GM20431 (cell line): ENCODE results near the gene FCAMR.

Experiments
- in situ Hi-C: fragments of 300-500 bp; cut with MseI, MboI; formaldehyde crosslinking; loops from one replicate; pipeline ENCODE4 v1.15.0; 2020; ENCODE audit warnings: low sequenced_read_pairs; ENCODE audit not compliant: unreplicated experiment

Gene FCAMR

GRCh38 chr1:206916000-206916709, 54.1 kb downstream of the FCAMR start:
- in situ Hi-C loops = loop anchor here (25.0 kb wide), 1 partner anchor 179 kb away; no protein-coding TSS in a partner anchor

GRCh38 chr1:206915030-206915735, 55.1 kb downstream of the FCAMR start:
- in situ Hi-C loops = loop anchor here (25.0 kb wide), 1 partner anchor 178 kb away; no protein-coding TSS in a partner anchor

DNA sequence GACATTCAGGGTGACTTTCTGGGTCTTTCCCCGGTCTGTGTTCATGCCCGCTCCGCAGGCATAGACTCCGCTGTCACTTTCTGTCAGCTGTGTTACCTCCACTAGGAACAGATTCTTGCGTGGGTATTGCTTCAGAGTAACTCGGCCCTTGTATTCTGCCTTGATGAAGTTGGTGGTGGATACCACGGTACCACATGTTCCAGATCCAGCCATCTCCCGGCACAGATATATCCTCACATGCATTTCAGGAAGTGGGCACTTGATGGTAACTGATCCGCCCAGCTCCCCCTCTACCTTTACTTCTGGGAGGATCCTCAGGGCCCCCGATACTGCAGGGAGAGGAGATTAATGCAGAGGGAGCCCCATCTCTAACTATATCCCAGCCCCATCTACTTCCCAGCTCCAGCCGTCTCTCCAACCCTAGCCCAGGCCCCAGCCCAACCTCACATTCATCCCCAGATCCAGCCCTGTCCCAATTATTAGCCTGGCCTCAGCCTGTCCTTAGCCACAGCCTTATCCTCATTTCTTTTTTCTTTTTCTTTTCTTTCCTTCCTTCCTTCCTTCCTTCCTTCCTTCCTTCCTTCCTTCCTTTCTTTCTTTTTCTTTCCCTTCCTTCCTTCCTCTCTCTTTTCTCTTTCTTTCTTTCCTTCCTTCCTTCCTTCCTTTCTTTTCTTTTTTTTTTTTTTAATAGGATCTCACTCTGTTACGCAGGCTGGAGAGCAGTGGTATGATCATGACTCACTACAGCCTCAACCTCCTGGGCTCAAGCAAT, 56.3 kb downstream of the FCAMR start:
- in situ Hi-C loops = loop anchor here (25.0 kb wide), 1 partner anchor 177 kb away; no protein-coding TSS in a partner anchor

GRCh38 chr1:206912445-206913095, 57.7 kb downstream of the FCAMR start:
- in situ Hi-C loops = loop anchor here (25.0 kb wide), 1 partner anchor 175 kb away; no protein-coding TSS in a partner anchor

DNA sequence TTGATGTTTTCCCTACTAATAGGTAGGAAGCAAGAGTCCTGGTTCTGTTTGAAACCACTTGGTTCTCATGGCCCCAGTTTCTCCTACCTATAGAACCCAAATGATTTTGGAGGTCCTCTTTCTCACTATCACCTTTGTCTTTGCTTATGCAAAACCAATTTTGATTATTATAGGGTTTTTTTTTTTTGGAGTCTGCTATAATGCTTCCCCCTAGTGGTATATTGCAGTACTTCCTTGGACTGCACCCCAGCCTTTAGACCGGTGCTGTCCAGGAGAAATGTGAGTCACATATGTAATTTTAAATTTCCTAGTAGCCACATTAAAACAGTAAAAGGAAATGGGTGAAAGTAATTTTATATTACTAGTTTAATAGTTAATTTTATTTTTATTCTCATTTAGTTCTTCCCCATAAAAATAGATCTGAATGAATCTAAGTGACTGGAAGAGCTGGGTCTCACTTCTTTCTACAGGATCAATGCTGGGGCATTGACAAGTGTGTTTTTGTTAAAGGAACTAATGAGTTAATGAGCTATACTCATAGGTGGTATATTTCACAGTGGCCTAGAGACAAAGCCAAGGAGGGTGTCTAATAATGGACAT, 59.1 kb downstream of the FCAMR start:
- in situ Hi-C loops = loop anchor here (25.0 kb wide), 1 partner anchor 174 kb away; no protein-coding TSS in a partner anchor

DNA sequence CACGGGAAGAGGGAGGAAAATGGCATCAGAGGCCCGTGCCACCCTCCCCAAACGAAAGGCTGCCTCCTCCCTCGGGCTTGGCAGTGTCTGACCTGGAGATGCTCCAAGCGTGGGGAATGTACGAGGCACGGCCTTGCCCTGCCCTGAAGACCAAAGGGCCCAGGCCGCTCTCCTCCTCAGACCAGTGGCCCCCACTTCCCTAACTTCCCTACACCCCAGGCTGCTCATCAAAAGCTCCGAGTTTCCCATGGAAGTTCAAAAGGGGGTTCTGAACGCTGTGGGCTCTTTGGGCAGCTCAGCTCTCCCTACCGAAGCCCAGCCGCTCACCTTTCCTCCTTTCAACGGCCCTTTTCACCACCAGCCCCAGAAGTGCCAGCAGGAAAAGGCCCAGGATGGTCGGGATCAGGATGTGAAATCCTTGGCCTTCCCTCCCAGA, 60.4 kb downstream of the FCAMR start:
- in situ Hi-C loops = loop anchor here (25.0 kb wide), 1 partner anchor 173 kb away; no protein-coding TSS in a partner anchor

DNA sequence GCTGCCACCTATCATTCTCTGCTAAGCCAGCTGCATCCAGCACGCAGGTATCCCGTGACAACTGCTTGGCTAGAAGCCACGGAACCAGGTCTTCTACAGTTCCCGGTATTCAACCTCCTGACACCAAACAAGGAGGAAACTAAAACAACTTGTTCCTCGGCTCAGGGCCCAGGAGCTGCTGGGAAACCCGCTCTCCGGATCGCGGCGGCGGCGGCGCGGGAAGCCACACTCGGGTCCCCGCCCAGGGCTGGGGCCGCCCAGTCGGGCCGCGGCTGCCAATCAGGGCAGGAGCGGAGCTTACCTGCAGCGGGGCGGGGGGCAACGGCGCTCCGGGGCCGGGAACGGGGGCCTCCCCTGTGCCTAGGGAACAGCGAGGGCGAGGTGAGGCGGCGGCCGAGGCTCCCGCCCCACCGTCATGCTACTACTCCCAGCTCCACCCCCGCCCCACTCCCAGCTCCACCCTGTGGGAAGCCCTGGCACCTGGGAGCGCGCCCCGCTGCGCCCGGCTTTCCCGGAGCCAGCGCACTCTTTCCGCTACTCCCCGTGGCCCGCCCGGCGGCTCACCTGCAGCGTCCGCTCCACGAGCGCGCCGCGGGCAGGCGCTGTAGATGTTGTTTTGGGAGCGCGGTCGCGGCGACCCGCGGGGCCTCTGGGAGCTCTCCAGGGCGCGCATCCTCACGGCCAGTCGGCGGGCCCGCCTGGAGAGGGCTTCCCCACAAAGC, 60.9 kb downstream of the FCAMR start:
- in situ Hi-C loops = loop anchor here (25.0 kb wide), 1 partner anchor 172 kb away; no protein-coding TSS in a partner anchor

DNA sequence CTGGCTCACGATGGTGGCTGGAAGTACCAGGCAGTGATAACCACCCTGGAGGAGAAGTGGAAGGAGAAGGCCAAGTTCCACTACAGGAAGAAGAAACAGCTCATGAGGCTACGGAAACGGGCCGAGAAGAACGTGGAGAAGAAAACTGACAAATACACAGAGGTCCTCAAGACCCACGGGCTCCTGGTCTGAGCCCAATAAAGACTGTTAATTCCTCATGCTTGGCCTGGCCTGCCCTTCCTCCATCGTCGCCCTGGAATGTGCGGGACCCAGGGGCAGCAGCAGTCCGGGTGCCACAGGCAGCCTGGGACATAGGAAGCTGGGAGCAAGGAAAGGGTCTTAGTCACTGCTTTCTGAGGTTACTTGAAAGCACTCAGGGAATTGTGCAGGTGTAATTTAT, 62.2 kb downstream of the FCAMR start:
- in situ Hi-C loops = loop anchor here (25.0 kb wide), 1 partner anchor 171 kb away; no protein-coding TSS in a partner anchor
